OCI-LY7 (cell line): ENCODE data around the gene EDAR. TPM values are rescaled to one million over a fixed set of nuclear protein-coding genes. Genes with fewer than 3 reads are reported as not detected.

Experiments used
- BruUV-seq: library from RNA; stranded (reverse); fragments of 400-500 nt; replicated peaks from 2 replicates; lab custom pipeline; 2021; lab: Mats Ljungman, UMichigan
- CTCF ChIA-PET: fragments of 300-600 bp; sonication (Branson Sonifier 250); formaldehyde crosslinking; loops from one replicate; lab custom pipeline; 2022; ENCODE audit warnings: antibody characterized with exemption; ENCODE audit not compliant: unreplicated experiment; lab: Charles Lee
- POLR2A ChIA-PET: fragments of 300-600 bp; sonication (Branson Sonifier 250); formaldehyde crosslinking; loops from one replicate; lab custom pipeline; 2022; ENCODE audit warnings: antibody characterized with exemption; lab: Charles Lee
- DNase-seq: peaks from one replicate; pipeline ENCODE4 v3.0.0-alpha.2; 2015; ENCODE audit warnings: low spot score
- H2AFZ ChIP-seq: fragments of 200-600 bp; sonication (generic), shearing (Covaris generic); 2 replicates; pipeline ENCODE4 v1.6.1; 2014; ENCODE audit warnings: mild to moderate bottlenecking, antibody characterized with exemption, low read length, moderate library complexity
- H3K27ac ChIP-seq: fragments of 200-600 bp; sonication (generic); 2 replicates; pipeline ENCODE4 v1.5.1; 2014; ENCODE audit warnings: mixed run types, low read depth, mild to moderate bottlenecking, moderate library complexity, low read length, inconsistent platforms; ENCODE audit not compliant: poor library complexity, severe bottlenecking
- H3K36me3 ChIP-seq: fragments of 200-600 bp; sonication (generic); 2 replicates; pipeline ENCODE4 v1.6.1; 2014; ENCODE audit warnings: mild to moderate bottlenecking, antibody characterized with exemption, low read length, moderate library complexity, mixed read lengths; ENCODE audit not compliant: insufficient read depth
- H3K4me1 ChIP-seq: fragments of 200-600 bp; sonication (generic); 2 replicates; pipeline ENCODE4 v1.5.1; 2014; ENCODE audit warnings: mild to moderate bottlenecking, low read length; ENCODE audit not compliant: insufficient read depth, poor library complexity, severe bottlenecking
- H3K4me2 ChIP-seq: fragments of 200-600 bp; sonication (generic); 2 replicates; pipeline ENCODE4 v1.6.1; 2014; ENCODE audit warnings: mild to moderate bottlenecking, low read length
- H3K4me3 ChIP-seq: fragments of 200-600 bp; sonication (generic); 2 replicates; pipeline ENCODE4 v1.5.1; 2014; ENCODE audit warnings: mild to moderate bottlenecking, low read depth, low read length; ENCODE audit not compliant: poor library complexity, severe bottlenecking
- H3K79me2 ChIP-seq: fragments of 200-600 bp; sonication (generic); 2 replicates; pipeline ENCODE4 v1.6.1; 2016; ENCODE audit warnings: low read depth, mild to moderate bottlenecking, low read length, moderate library complexity, mixed read lengths; ENCODE audit not compliant: insufficient read depth
- H3K9me2 ChIP-seq: fragments of 200-600 bp; sonication (generic); 2 replicates; pipeline ENCODE4 v1.6.1; 2016; ENCODE audit warnings: mild to moderate bottlenecking, low read length, mixed read lengths; ENCODE audit not compliant: insufficient read depth
- H3K9me3 ChIP-seq: fragments of 200-600 bp; sonication (generic); 2 replicates; pipeline ENCODE4 v1.6.1; 2014; ENCODE audit warnings: mild to moderate bottlenecking, mixed run types, low read length, mixed read lengths
- H4K20me1 ChIP-seq: fragments of 200-600 bp; sonication (generic); 2 replicates; pipeline ENCODE4 v1.6.1; 2014; ENCODE audit warnings: mild to moderate bottlenecking, antibody characterized with exemption, low read length, moderate library complexity, mixed read lengths; ENCODE audit not compliant: insufficient read depth
- CTCF ChIP-seq: fragments of 200-600 bp; sonication (generic); conservative IDR thresholded peaks from 2 replicates; pipeline ENCODE4 v1.5.1; 2014; ENCODE audit warnings: mild to moderate bottlenecking, antibody characterized with exemption, low read length, moderate library complexity, mixed read lengths
- EZH2phosphoT487 ChIP-seq: fragments of 200-600 bp; sonication (generic); IDR thresholded peaks from 2 replicates; pipeline ENCODE4 v1.6.1; 2018; ENCODE audit warnings: low read depth, borderline replicate concordance, mild to moderate bottlenecking, mixed run types, antibody characterized with exemption, low read length, moderate library complexity, mixed read lengths
- intact Hi-C: fragments of 100-400 bp; cut with micrococcal nuclease; formaldehyde crosslinking; loops from one replicate; pipeline ENCODE4 v1.10.0; 2022; ENCODE audit not compliant: unreplicated experiment
- total RNA-seq, 2 experiments: library from RNA; depleted of rRNA in 1 of 2; stranded (reverse); fragments of >200 nt in 1 of 2; shearing (Covaris generic) in 1 of 2; gene quantifications; 2 replicates each; pipeline ENCODE4 v1.2.3, GENCODE V29; 2014 to 2022

Gene EDAR
- total RNA-seq, 2 experiments from 2014 or later: not detected

GRCh38 chr2:108942231-108942825 lies 46.7 kb downstream of the EDAR start:
- CTCF ChIA-PET: interaction anchor here (0.6 kb wide), 1 partner anchor 74 kb away, joined by 4 read pairs; no protein-coding TSS in a partner anchor
- intact Hi-C loops: no loop called here
- no peak for TF ChIP-seq EZH2phosphoT487
- no peak for TF ChIP-seq CTCF
- no peak for DNase-seq
- H2AFZ ChIP-seq: no peak overlapping the region
- H3K36me3 ChIP-seq: no peaks in the 10 kb centered on the region
- no peaks in the 10 kb centered on the region for H3K9me2 ChIP-seq
- H3K9me3 ChIP-seq: peaks cover 3% of the 10 kb centered on the region; the same call in 1 of the 2 replicates
- no peaks in the 10 kb centered on the region for H3K4me1 ChIP-seq
- no peak overlapping the region for H3K4me2 ChIP-seq
- H3K79me2 ChIP-seq: no peaks in the 10 kb centered on the region
- H3K4me3 ChIP-seq: no peak overlapping the region
- POLR2A ChIA-PET: no interaction called here
- BruUV-seq: no TSS peak
- no peaks in the 10 kb centered on the region for H4K20me1 ChIP-seq
- no peak overlapping the region for H3K27ac ChIP-seq

GRCh38 chr2:108941767-108942166 lies 47.3 kb downstream of the EDAR start:
- no peak overlapping the region for H3K4me3 ChIP-seq
- ChIA-PET POLR2A (no interaction called here), CTCF (interaction anchor here (0.6 kb wide), 1 partner anchor 73 kb away, joined by 4 read pairs; no protein-coding TSS in a partner anchor)
- no TSS peak for BruUV-seq
- H3K9me2 ChIP-seq: no peaks in the 10 kb centered on the region
- H3K79me2 ChIP-seq: no peaks in the 10 kb centered on the region
- no peak overlapping the region for H3K27ac ChIP-seq
- no peak overlapping the region for H3K4me2 ChIP-seq
- H3K36me3 ChIP-seq: no peaks in the 10 kb centered on the region
- no peaks in the 10 kb centered on the region for H4K20me1 ChIP-seq
- DNase-seq: no peak
- TF ChIP-seq CTCF (no peak), EZH2phosphoT487 (no peak)
- no peaks in the 10 kb centered on the region; the same call in 1 of the 2 replicates for H3K9me3 ChIP-seq
- intact Hi-C loops: no loop called here
- H3K4me1 ChIP-seq: no peaks in the 10 kb centered on the region
- H2AFZ ChIP-seq: no peak overlapping the region

- no peak overlapping the region for H3K4me3 ChIP-seq
- no peaks in the 10 kb centered on the region for H3K9me3 ChIP-seq
- intact Hi-C loops: no loop called here
- CTCF ChIA-PET: no interaction called here
- no peaks in the 10 kb centered on the region for H4K20me1 ChIP-seq
- H3K4me1 ChIP-seq: no peaks in the 10 kb centered on the region
- no peak for TF ChIP-seq EZH2phosphoT487
- TF ChIP-seq CTCF: no peak
- no peaks in the 10 kb centered on the region for H3K79me2 ChIP-seq
- H3K27ac ChIP-seq: no peak overlapping the region
- H3K36me3 ChIP-seq: no peaks in the 10 kb centered on the region
- H3K4me2 ChIP-seq: no peak overlapping the region
- H3K9me2 ChIP-seq: no peaks in the 10 kb centered on the region
- H2AFZ ChIP-seq: no peak overlapping the region
- POLR2A ChIA-PET: no interaction called here
- BruUV-seq: no TSS peak
- DNase-seq: no peak
Measured at GRCh38 chr2:108941161-108941665, 47.8 kb downstream of the EDAR start.
